ENCODE data around the gene MED4.

DNA sequence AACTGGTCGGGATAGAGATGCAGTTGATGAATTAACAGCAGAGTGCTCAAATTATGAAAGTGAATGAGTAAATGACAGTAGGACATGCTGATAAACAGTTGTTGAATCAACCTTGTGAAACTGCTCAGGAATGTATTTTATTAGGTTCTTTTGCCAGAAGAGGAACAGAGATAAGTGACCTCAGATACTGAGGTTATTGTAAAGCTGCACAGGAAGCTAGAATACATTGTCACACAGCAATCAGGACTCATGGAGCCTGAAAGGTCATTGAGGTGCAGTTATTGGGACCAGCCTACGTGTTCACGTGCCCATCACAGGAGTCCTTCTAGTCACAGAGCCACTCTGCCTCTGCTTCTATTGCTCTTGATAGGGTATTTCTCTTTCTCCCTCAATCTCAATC lies 47.5 kb upstream of the MED4 start:
- TF ChIP-seq, protein P1, sequence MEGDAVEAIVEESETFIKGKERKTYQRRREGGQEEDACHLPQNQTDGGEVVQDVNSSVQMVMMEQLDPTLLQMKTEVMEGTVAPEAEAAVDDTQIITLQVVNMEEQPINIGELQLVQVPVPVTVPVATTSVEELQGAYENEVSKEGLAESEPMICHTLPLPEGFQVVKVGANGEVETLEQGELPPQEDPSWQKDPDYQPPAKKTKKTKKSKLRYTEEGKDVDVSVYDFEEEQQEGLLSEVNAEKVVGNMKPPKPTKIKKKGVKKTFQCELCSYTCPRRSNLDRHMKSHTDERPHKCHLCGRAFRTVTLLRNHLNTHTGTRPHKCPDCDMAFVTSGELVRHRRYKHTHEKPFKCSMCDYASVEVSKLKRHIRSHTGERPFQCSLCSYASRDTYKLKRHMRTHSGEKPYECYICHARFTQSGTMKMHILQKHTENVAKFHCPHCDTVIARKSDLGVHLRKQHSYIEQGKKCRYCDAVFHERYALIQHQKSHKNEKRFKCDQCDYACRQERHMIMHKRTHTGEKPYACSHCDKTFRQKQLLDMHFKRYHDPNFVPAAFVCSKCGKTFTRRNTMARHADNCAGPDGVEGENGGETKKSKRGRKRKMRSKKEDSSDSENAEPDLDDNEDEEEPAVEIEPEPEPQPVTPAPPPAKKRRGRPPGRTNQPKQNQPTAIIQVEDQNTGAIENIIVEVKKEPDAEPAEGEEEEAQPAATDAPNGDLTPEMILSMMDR (IDR thresholded peaks at IDR 0.05 in 2 of 3, conservative IDR thresholded peaks at IDR 0.05 in 1 of 3; ENCODE audit: insufficient read depth in 2 of 3, low read depth in 1 of 3, low read length in 3 of 3): no peak
- no peak for TF ChIP-seq HNRNPL (IDR thresholded peaks at IDR 0.05; ENCODE audit: low read depth, low read length)
